H1 (cell line): ENCODE results near the gene SEMA3A.

ENCODE experiments used
- EP300 ChIP-seq, 2 experiments: IDR thresholded peaks; 1 replicate in 1 of 2; 2 replicates in 1 of 2; pipeline ENCODE4 v1.6.1; 2011 to 2012; ENCODE audit warnings: low read depth in 2 of 2, low read length in 2 of 2, mild to moderate bottlenecking in 2 of 2, borderline replicate concordance in 1 of 2, inconsistent platforms in 1 of 2, moderate library complexity in 1 of 2
- GTF2F1 ChIP-seq: IDR thresholded peaks from 2 replicates; pipeline ENCODE4 v1.6.1; 2012; ENCODE audit warnings: low read depth, low read length, improper control_type of control experiment, borderline replicate concordance
- POLR2A ChIP-seq, 2 experiments: IDR thresholded peaks; 1 replicate in 1 of 2; 2 replicates in 1 of 2; pipeline ENCODE4 v1.6.1; 2011; ENCODE audit warnings: low read depth in 2 of 2, low read length in 2 of 2, mild to moderate bottlenecking in 2 of 2; ENCODE audit errors: control extremely low read depth in 1 of 2
- SP4 ChIP-seq: IDR thresholded peaks from 2 replicates; pipeline ENCODE4 v1.6.1; 2012; ENCODE audit warnings: low read length, inconsistent platforms
- SUZ12 ChIP-seq: fragments of 200-600 bp; sonication (generic); IDR thresholded peaks from 2 replicates; pipeline ENCODE4 v1.6.1; 2012; ENCODE audit warnings: mild to moderate bottlenecking, inconsistent platforms, low read length, moderate library complexity, mixed read lengths
- TF ChIP-seq, protein P1 (sequence below), 3 experiments: IDR thresholded peaks; 1 replicate in 2 of 3; 2 replicates in 1 of 3; pipeline versions ENCODE4 v1.5.1 to v1.6.1; 2011; ENCODE audit warnings: low read length in 3 of 3, mild to moderate bottlenecking in 3 of 3, inconsistent platforms in 2 of 3, low read depth in 1 of 3, moderate library complexity in 1 of 3; ENCODE audit not compliant: insufficient read depth in 1 of 3; ENCODE audit errors: control extremely low read depth in 1 of 3
- TF ChIP-seq, protein P2 (sequence below): IDR thresholded peaks from 2 replicates; pipeline ENCODE4 v1.6.1; 2012; ENCODE audit warnings: inconsistent platforms
- TF ChIP-seq, protein P3 (sequence below): IDR thresholded peaks from 2 replicates; pipeline ENCODE4 v1.6.1; 2012; ENCODE audit warnings: inconsistent platforms

DNA sequence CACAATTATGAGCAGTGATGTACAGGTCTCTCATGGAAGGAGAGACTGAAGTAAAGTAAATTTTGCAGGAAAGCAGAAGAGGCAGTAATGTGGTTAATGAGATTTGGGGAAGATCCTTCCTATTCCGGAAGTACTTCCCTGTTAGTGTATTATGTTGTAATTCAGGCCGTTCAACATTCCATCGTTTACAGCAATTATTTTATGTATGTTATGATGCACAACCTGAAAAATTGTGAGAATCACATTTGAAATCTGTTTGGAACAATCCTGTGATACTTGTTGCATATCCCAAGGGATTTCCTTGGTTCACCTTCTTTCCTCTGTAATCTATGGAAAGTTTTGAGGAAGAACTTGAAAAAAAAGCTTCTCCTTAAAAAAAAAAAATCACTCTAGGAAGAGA, 247.8 kb downstream of the SEMA3A start:
- TF ChIP-seq, protein P1, sequence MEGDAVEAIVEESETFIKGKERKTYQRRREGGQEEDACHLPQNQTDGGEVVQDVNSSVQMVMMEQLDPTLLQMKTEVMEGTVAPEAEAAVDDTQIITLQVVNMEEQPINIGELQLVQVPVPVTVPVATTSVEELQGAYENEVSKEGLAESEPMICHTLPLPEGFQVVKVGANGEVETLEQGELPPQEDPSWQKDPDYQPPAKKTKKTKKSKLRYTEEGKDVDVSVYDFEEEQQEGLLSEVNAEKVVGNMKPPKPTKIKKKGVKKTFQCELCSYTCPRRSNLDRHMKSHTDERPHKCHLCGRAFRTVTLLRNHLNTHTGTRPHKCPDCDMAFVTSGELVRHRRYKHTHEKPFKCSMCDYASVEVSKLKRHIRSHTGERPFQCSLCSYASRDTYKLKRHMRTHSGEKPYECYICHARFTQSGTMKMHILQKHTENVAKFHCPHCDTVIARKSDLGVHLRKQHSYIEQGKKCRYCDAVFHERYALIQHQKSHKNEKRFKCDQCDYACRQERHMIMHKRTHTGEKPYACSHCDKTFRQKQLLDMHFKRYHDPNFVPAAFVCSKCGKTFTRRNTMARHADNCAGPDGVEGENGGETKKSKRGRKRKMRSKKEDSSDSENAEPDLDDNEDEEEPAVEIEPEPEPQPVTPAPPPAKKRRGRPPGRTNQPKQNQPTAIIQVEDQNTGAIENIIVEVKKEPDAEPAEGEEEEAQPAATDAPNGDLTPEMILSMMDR (IDR thresholded peaks at IDR 0.05; ENCODE audit: control extremely low read depth in 1 of 3, insufficient read depth in 1 of 3, low read depth in 1 of 3, low read length in 3 of 3), result no peak
- TF ChIP-seq SUZ12, result no peak
- TF ChIP-seq, protein P2, sequence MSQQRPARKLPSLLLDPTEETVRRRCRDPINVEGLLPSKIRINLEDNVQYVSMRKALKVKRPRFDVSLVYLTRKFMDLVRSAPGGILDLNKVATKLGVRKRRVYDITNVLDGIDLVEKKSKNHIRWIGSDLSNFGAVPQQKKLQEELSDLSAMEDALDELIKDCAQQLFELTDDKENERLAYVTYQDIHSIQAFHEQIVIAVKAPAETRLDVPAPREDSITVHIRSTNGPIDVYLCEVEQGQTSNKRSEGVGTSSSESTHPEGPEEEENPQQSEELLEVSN, result no peak
- TF ChIP-seq GTF2F1, result no peak
- TF ChIP-seq POLR2A (IDR thresholded peaks at IDR 0.05; ENCODE audit: control extremely low read depth in 1 of 2, low read depth in 2 of 2, low read length in 2 of 2), result no peak
- TF ChIP-seq SP4, result no peak
- TF ChIP-seq EP300 (IDR thresholded peaks at IDR 0.05; ENCODE audit: borderline replicate concordance in 1 of 2, low read depth in 2 of 2, low read length in 2 of 2), result no peak
- TF ChIP-seq, protein P3, sequence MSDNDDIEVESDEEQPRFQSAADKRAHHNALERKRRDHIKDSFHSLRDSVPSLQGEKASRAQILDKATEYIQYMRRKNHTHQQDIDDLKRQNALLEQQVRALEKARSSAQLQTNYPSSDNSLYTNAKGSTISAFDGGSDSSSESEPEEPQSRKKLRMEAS, result no peak
